Smooth muscle cell (in vitro differentiated cells): ENCODE measurements around the gene ZNF141. TPM values are rescaled to one million over a fixed set of nuclear protein-coding genes. Genes with fewer than 3 reads are reported as not detected.

Source experiments
- DNase-seq: peaks from one replicate; lab custom pipeline; 2025; ENCODE audit not compliant: unreplicated experiment; lab: John Stamatoyannopoulos, UW
- H2AFZ ChIP-seq: fragments of 200-600 bp; sonication (generic); 2 replicates; pipeline ENCODE4 v1.6.0; 2016; ENCODE audit warnings: antibody characterized with exemption, low read depth, mild to moderate bottlenecking
- H3F3A ChIP-seq: fragments of 200-600 bp; sonication (generic); 2 replicates; pipeline ENCODE4 v1.6.0; 2017; ENCODE audit warnings: antibody characterized with exemption, low read depth
- H3K27ac ChIP-seq: fragments of 200-600 bp; sonication (generic); 2 replicates; pipeline ENCODE4 v1.5.1; 2016; ENCODE audit warnings: low read depth, mild to moderate bottlenecking
- H3K27me3 ChIP-seq: fragments of 200-600 bp; sonication (generic); 2 replicates; pipeline ENCODE4 v1.6.1; 2016; ENCODE audit warnings: low read depth, mild to moderate bottlenecking
- H3K36me3 ChIP-seq: fragments of 200-600 bp; sonication (generic); 2 replicates; pipeline ENCODE4 v1.5.1; 2016; ENCODE audit warnings: low read depth
- H3K4me1 ChIP-seq: fragments of 200-600 bp; sonication (generic); 2 replicates; pipeline ENCODE4 v1.5.1; 2016; ENCODE audit warnings: low read depth
- H3K4me2 ChIP-seq: fragments of 200-600 bp; sonication (generic); 2 replicates; pipeline ENCODE4 v1.6.0; 2016; ENCODE audit warnings: mild to moderate bottlenecking
- H3K4me3 ChIP-seq: fragments of 200-600 bp; sonication (generic); 2 replicates; pipeline ENCODE4 v1.5.1; 2016; ENCODE audit warnings: mild to moderate bottlenecking
- H3K79me2 ChIP-seq: fragments of 200-600 bp; sonication (generic); 2 replicates; pipeline ENCODE4 v1.6.0; 2016; ENCODE audit warnings: low read depth, mild to moderate bottlenecking
- H3K9ac ChIP-seq: fragments of 200-600 bp; sonication (generic); 2 replicates; pipeline ENCODE4 v1.6.0; 2016; ENCODE audit warnings: low read depth
- H3K9me3 ChIP-seq: fragments of 200-600 bp; sonication (generic); replicated peaks from 2 replicates; pipeline ENCODE4 v1.5.1; 2016; ENCODE audit warnings: low read depth
- H4K20me1 ChIP-seq: fragments of 200-600 bp; sonication (generic); 2 replicates; pipeline ENCODE4 v1.6.0; 2016; ENCODE audit warnings: low read depth
- WGBS: methylation state at CpG from one replicate; pipeline ENCODE4 v1.1.7; 2016; ENCODE audit warnings: low lambda C conversion rate; 5-methylcytosine and 5-hydroxymethylcytosine counted together
- polyA plus RNA-seq: library from polyadenylated mRNA; unstranded; fragments of >200 nt; fragmentation: Nextera tagmentation; extraction: Ambion mirVana; gene quantifications from 2 replicates; pipeline ENCODE4 v1.2.1, GENCODE V29; 2016
- total RNA-seq: library from RNA; depleted of rRNA; stranded (reverse); fragments of >200 nt; gene quantifications from 2 replicates; pipeline ENCODE4 v1.2.3, GENCODE V29; 2014
- TF ChIP-seq, protein P1 (sequence below): fragments of 200-600 bp; sonication (generic); IDR thresholded peaks from 2 replicates; pipeline ENCODE4 v1.5.1; 2017; ENCODE audit warnings: borderline replicate concordance, mild to moderate bottlenecking, antibody characterized with exemption; ENCODE audit not compliant: insufficient read depth, poor library complexity, severe bottlenecking

ZNF141 gene
- total and polyA plus RNA-seq, 2 experiments from 2014 or later = 1.1 to 11.0 TPM

- WGBS = 79% methylated on average over 1 of the region's 1 CpG
- Histone ChIP-seq H3K27ac (no peak overlapping the region), H3K9me3 (peaks cover 12% of the 10 kb centered on the region), H3K79me2 (no peaks in the 10 kb centered on the region), H2AFZ (no peak overlapping the region), H3F3A (no peaks in the 10 kb centered on the region), H3K9ac (no peak overlapping the region), H3K27me3 (no peaks in the 10 kb centered on the region), H3K4me1 (no peaks in the 10 kb centered on the region), H3K36me3 (no peaks in the 10 kb centered on the region), H3K4me2 (no peak overlapping the region), H3K4me3 (no peak overlapping the region), H4K20me1 (no peaks in the 10 kb centered on the region)
- no peak for DNase-seq
- TF ChIP-seq, protein P1, sequence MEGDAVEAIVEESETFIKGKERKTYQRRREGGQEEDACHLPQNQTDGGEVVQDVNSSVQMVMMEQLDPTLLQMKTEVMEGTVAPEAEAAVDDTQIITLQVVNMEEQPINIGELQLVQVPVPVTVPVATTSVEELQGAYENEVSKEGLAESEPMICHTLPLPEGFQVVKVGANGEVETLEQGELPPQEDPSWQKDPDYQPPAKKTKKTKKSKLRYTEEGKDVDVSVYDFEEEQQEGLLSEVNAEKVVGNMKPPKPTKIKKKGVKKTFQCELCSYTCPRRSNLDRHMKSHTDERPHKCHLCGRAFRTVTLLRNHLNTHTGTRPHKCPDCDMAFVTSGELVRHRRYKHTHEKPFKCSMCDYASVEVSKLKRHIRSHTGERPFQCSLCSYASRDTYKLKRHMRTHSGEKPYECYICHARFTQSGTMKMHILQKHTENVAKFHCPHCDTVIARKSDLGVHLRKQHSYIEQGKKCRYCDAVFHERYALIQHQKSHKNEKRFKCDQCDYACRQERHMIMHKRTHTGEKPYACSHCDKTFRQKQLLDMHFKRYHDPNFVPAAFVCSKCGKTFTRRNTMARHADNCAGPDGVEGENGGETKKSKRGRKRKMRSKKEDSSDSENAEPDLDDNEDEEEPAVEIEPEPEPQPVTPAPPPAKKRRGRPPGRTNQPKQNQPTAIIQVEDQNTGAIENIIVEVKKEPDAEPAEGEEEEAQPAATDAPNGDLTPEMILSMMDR = no peak
Observed at GRCh38 chr4:314296-314903, 23.2 kb upstream of the ZNF141 start.

DNA sequence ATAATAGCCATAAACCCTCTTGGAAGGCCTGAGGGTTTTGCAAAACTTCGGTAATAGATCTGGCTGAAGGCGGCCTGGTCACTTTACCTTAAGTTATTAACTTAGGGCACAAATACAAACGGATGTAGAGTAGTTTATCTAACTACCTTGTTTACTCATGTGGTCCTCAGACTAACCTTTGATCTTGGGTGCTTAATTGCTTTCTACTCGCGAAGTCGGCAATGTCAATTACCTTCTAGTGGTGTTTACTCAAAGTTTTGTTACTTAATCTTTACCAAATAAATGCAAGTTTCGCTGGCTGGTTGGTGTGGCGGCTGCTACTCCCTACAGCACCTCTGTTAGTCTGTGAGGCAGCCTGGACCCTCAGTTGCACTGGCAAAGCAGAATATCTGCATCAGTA lies 8.9 kb upstream of the ZNF141 start:
- H3K27me3 ChIP-seq = no peaks in the 10 kb centered on the region
- H4K20me1 ChIP-seq = no peaks in the 10 kb centered on the region
- no peak overlapping the region for H2AFZ ChIP-seq
- no peaks in the 10 kb centered on the region for H3K79me2 ChIP-seq
- no peaks in the 10 kb centered on the region for H3K36me3 ChIP-seq
- peaks cover 9% of the 10 kb centered on the region for H3K9me3 ChIP-seq
- H3K4me1 ChIP-seq = no peaks in the 10 kb centered on the region
- no peak for DNase-seq
- WGBS = 90% methylated on average over 8 of the region's 8 CpGs
- TF ChIP-seq, protein P1 = no peak
- H3K4me2 ChIP-seq = no peak overlapping the region
- H3F3A ChIP-seq = no peaks in the 10 kb centered on the region
- no peak overlapping the region for H3K27ac ChIP-seq
- H3K4me3 ChIP-seq = no peak overlapping the region
- no peak overlapping the region for H3K9ac ChIP-seq

- TF ChIP-seq, protein P1 = no peak
- peak overlapping the region; percentile 67 for H3K4me3 ChIP-seq
- H3K9ac ChIP-seq = no peak overlapping the region
- H4K20me1 ChIP-seq = peaks cover 10% of the 10 kb centered on the region
- peaks cover 4% of the 10 kb centered on the region for H3K9me3 ChIP-seq
- peaks cover 7% of the 10 kb centered on the region for H3K36me3 ChIP-seq
- no peak for DNase-seq
- H3F3A ChIP-seq = no peaks in the 10 kb centered on the region
- H3K27ac ChIP-seq = no peak overlapping the region
- no peaks in the 10 kb centered on the region for H3K27me3 ChIP-seq
- H3K79me2 ChIP-seq = peaks cover 25% of the 10 kb centered on the region
- 88% methylated on average over 2 of the region's 2 CpGs for WGBS
- no peak overlapping the region for H2AFZ ChIP-seq
- peaks cover 8% of the 10 kb centered on the region for H3K4me1 ChIP-seq
- no peak overlapping the region for H3K4me2 ChIP-seq
Observed at GRCh38 chr4:335515-335914, 2.1 kb upstream of the ZNF141 start.
